ENCODE results near the gene PDLIM3.

The PDLIM3 gene

DNA sequence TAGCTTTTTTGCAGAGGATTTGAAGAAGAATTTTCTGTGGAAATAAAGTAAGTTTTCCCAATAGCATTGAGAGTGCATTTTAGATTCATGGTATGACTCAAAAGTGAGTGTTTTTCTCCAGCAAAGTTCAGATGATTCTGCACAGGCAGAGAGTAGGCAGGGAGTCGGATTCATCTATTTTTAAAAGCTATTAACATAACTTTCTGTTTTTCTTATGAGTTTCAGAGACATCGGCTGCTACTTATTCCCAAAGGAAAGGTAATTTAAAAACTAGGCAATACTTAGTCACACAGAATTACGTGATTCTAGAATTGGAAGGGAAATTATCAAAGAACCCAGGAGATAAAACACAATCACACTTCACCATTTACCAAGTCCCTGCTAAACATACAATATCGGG, 68.2 kb downstream of the PDLIM3 start:
- no peak overlapping the region for H3K4me3 ChIP-seq (ENCODE audit: low read depth in 1 of 5, low read length in 5 of 5)
- H3K9ac ChIP-seq (ENCODE audit: low read length in 5 of 5) = no peak overlapping the region
- H3K4me1 ChIP-seq (ENCODE audit: control insufficient read depth in 5 of 5, insufficient read depth in 5 of 5, low read length in 5 of 5) = peaks cover 2 to 16% (median 13%) of the 10 kb centered on the region in 5 donors
- no peaks in the 10 kb centered on the region for H3K9me3 ChIP-seq (ENCODE audit: control insufficient read depth in 5 of 5, low read length in 5 of 5)
- H3K27ac ChIP-seq (ENCODE audit: low read depth, low read length) = no peak overlapping the region
- H3K36me3 ChIP-seq (ENCODE audit: control insufficient read depth in 5 of 5, insufficient read depth in 5 of 5, low read length in 5 of 5) = no peaks in the 10 kb centered on the region
- no peaks in the 10 kb centered on the region for H3K27me3 ChIP-seq (ENCODE audit: control insufficient read depth in 5 of 5, insufficient read depth in 4 of 5, low read length in 5 of 5)

DNA sequence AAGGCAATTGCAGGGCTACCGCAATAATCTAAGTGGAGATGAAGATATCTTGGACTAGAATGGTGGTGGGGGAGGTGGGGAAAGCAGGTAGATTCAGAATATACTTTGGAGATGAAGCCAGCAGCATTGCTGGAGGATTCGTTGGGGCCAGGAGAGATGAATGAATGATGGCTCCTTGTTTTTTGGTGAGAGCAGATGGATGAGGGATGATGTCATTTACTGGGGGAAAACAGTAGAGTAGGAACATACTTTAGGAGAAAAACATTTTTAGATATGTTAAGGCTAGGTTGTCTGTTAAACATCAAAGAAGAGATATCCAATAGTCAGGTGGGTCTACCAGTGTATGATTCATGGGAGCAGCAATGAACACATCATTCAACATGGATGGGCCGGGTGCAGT, 69.6 kb downstream of the PDLIM3 start:
- Histone ChIP-seq H3K9ac (ENCODE audit: low read length in 5 of 5) (no peak overlapping the region), H3K36me3 (ENCODE audit: control insufficient read depth in 5 of 5, insufficient read depth in 5 of 5, low read length in 5 of 5) (no peaks in the 10 kb centered on the region), H3K27ac (ENCODE audit: low read depth, low read length) (no peak overlapping the region), H3K4me3 (ENCODE audit: low read depth in 1 of 5, low read length in 5 of 5) (no peak overlapping the region), H3K4me1 (ENCODE audit: control insufficient read depth in 5 of 5, insufficient read depth in 5 of 5, low read length in 5 of 5) (peaks cover 2 to 7% (median 5%) of the 10 kb centered on the region in 5 donors), H3K27me3 (ENCODE audit: control insufficient read depth in 5 of 5, insufficient read depth in 4 of 5, low read length in 5 of 5) (no peaks in the 10 kb centered on the region), H3K9me3 (ENCODE audit: control insufficient read depth in 5 of 5, low read length in 5 of 5) (no peaks in the 10 kb centered on the region)

DNA sequence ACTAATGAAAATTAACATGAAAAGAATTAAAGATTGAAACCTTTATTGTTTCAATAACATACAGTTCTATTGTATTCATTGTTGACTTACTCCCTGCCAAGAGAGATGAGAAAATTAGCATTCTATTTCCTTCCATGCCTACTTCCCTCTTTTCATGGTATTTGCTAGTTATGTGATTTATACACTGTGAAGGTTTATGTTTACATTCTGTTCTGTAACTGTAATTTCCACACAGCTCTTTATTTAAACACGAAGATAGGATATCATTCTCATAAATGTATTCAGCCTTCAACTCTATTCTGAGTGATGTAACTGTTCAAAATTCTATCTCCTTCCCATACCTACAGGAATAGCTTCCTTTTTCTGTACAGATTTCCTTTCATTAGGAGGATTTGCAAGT, 70.4 kb downstream of the PDLIM3 start:
- H3K27me3 ChIP-seq (ENCODE audit: control insufficient read depth in 5 of 5, insufficient read depth in 4 of 5, low read length in 5 of 5) = no peaks in the 10 kb centered on the region
- H3K9me3 ChIP-seq (ENCODE audit: control insufficient read depth in 5 of 5, low read length in 5 of 5) = no peaks in the 10 kb centered on the region
- H3K4me1 ChIP-seq (ENCODE audit: control insufficient read depth in 5 of 5, insufficient read depth in 5 of 5, low read length in 5 of 5) = no peaks in the 10 kb centered on the region
- no peak overlapping the region for H3K27ac ChIP-seq (ENCODE audit: low read depth, low read length)
- H3K4me3 ChIP-seq (ENCODE audit: low read depth in 1 of 5, low read length in 5 of 5) = no peak overlapping the region
- H3K9ac ChIP-seq (ENCODE audit: low read length in 5 of 5) = no peak overlapping the region
- H3K36me3 ChIP-seq (ENCODE audit: control insufficient read depth in 5 of 5, insufficient read depth in 5 of 5, low read length in 5 of 5) = no peaks in the 10 kb centered on the region

DNA sequence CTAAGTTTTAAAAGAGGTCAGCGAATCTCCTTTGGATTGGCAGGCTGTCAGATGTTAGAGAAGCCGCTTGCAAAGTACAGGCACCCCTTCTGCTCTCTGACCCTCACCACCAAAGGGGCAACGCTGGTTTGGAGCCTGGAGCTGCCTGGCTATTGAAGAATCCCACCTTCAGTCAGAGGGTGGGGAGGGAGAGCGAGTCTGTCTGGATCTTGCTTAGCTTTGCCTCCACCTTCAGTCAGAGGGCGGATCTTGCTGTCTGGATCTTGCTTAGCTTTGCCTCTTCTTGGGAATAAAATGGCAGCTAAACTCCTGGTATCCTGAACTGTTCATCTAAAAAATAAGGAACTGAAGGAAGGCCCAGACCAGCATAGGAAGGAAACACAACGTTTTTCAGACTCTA, 71.1 kb downstream of the PDLIM3 start:
- no peak overlapping the region for H3K4me3 ChIP-seq (ENCODE audit: low read depth in 1 of 5, low read length in 5 of 5)
- no peaks in the 10 kb centered on the region for H3K36me3 ChIP-seq (ENCODE audit: control insufficient read depth in 5 of 5, insufficient read depth in 5 of 5, low read length in 5 of 5)
- H3K9me3 ChIP-seq (ENCODE audit: control insufficient read depth in 5 of 5, low read length in 5 of 5) = no peaks in the 10 kb centered on the region
- no peaks in the 10 kb centered on the region for H3K27me3 ChIP-seq (ENCODE audit: control insufficient read depth in 5 of 5, insufficient read depth in 4 of 5, low read length in 5 of 5)
- no peaks in the 10 kb centered on the region for H3K4me1 ChIP-seq (ENCODE audit: control insufficient read depth in 5 of 5, insufficient read depth in 5 of 5, low read length in 5 of 5)
- no peak overlapping the region for H3K27ac ChIP-seq (ENCODE audit: low read depth, low read length)
- H3K9ac ChIP-seq (ENCODE audit: low read length in 5 of 5) = no peak overlapping the region

DNA sequence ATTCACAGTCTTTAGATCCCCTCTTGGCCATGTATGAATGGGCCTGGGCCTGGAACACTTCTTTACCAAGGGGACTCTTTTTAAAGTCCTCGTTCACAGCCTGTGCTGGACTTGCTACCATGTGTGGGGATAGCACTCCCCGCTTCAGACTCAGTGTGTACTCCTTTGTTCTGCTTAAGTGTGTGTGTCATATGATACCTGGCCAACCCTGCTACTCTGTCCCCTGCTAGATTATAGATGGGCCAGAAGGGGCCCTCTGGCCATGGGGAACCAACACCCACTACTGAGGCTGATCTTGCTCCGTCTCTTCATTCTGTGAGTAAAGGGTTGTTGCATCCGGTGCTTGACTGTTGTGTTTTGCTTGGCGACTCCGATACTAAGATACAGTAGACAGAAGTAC, 71.8 kb downstream of the PDLIM3 start:
- Histone ChIP-seq H3K9me3 (ENCODE audit: control insufficient read depth in 5 of 5, low read length in 5 of 5) (no peaks in the 10 kb centered on the region), H3K4me1 (ENCODE audit: control insufficient read depth in 5 of 5, insufficient read depth in 5 of 5, low read length in 5 of 5) (no peaks in the 10 kb centered on the region), H3K9ac (ENCODE audit: low read length in 5 of 5) (no peak overlapping the region), H3K27ac (ENCODE audit: low read depth, low read length) (no peak overlapping the region), H3K36me3 (ENCODE audit: control insufficient read depth in 5 of 5, insufficient read depth in 5 of 5, low read length in 5 of 5) (no peaks in the 10 kb centered on the region), H3K4me3 (ENCODE audit: low read depth in 1 of 5, low read length in 5 of 5) (no peak overlapping the region), H3K27me3 (ENCODE audit: control insufficient read depth in 5 of 5, insufficient read depth in 4 of 5, low read length in 5 of 5) (no peaks in the 10 kb centered on the region)

DNA sequence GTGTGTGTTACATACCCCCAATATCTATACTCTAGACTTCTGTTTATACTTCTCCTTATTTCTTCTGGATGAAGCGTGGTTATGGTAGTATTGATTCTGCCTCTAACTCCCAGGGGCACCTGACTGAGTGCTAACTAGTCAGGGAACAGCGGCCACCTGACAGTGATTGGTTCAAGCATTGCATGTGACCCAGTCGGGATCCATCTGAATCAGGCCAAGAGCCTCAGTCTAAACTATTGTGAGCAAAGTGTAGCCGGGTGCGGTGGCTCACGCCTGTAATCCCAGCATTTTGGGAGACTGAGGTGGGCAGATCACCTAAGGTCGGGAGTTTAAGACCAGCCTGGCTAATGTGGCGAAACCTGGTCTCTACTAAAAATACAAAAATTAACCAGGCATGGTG, 73.7 kb downstream of the PDLIM3 start:
- Histone ChIP-seq H3K36me3 (ENCODE audit: control insufficient read depth in 5 of 5, insufficient read depth in 5 of 5, low read length in 5 of 5) (no peaks in the 10 kb centered on the region), H3K4me1 (ENCODE audit: control insufficient read depth in 5 of 5, insufficient read depth in 5 of 5, low read length in 5 of 5) (no peaks in the 10 kb centered on the region), H3K27me3 (ENCODE audit: control insufficient read depth in 5 of 5, insufficient read depth in 4 of 5, low read length in 5 of 5) (no peaks in the 10 kb centered on the region), H3K9me3 (ENCODE audit: control insufficient read depth in 5 of 5, low read length in 5 of 5) (no peaks in the 10 kb centered on the region), H3K4me3 (ENCODE audit: low read depth in 1 of 5, low read length in 5 of 5) (no peak overlapping the region), H3K27ac (ENCODE audit: low read depth, low read length) (no peak overlapping the region), H3K9ac (ENCODE audit: low read length in 5 of 5) (no peak overlapping the region)

DNA sequence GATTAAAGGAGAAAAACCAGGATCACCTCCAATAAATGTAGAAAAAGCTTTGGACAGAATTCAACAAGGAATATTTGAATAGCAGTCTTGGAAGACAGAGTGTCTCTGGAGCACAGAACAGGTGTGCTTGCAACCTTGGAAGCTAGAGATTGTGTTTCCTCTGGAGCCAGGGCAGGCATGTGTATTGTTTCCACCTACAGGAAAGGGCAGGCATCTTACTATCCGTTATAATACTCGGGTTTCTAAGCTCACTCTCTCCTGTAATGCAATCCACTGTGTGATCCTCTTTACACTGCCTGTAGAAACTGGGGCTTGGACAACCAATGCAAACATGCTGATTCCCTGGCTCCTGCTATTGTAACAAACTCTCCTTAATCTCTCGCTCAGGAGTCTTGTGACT, 78.2 kb downstream of the PDLIM3 start:
- no peaks in the 10 kb centered on the region for H3K36me3 ChIP-seq (ENCODE audit: control insufficient read depth in 5 of 5, insufficient read depth in 5 of 5, low read length in 5 of 5)
- no peaks in the 10 kb centered on the region for H3K4me1 ChIP-seq (ENCODE audit: control insufficient read depth in 5 of 5, insufficient read depth in 5 of 5, low read length in 5 of 5)
- no peaks in the 10 kb centered on the region for H3K9me3 ChIP-seq (ENCODE audit: control insufficient read depth in 5 of 5, low read length in 5 of 5)
- no peaks in the 10 kb centered on the region for H3K27me3 ChIP-seq (ENCODE audit: control insufficient read depth in 5 of 5, insufficient read depth in 4 of 5, low read length in 5 of 5)
- no peak overlapping the region for H3K4me3 ChIP-seq (ENCODE audit: low read depth in 1 of 5, low read length in 5 of 5)
- no peak overlapping the region for H3K27ac ChIP-seq (ENCODE audit: low read depth, low read length)
- H3K9ac ChIP-seq (ENCODE audit: low read length in 5 of 5) = no peak overlapping the region

DNA sequence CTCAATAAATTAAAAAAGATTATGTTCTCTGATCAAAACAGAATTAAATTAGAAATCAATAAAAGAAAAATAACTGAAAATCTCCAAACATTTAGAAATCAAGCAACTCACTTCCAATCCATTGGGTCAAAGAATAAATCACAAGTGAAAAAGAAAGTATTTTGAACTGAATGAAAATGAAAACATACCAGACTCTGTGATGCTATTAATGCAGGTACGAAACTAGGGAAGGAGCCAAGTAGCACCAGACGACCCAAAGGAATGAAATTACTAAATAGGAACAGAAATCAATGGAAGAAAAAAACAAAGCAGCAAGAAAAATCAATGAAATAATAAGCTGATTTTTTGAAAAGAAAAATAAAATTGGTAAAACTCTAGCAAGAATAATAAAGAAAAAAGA, 79.2 kb downstream of the PDLIM3 start:
- H3K4me3 ChIP-seq (ENCODE audit: low read depth in 1 of 5, low read length in 5 of 5) = no peak overlapping the region
- H3K27ac ChIP-seq (ENCODE audit: low read depth, low read length) = no peak overlapping the region
- no peaks in the 10 kb centered on the region for H3K27me3 ChIP-seq (ENCODE audit: control insufficient read depth in 5 of 5, insufficient read depth in 4 of 5, low read length in 5 of 5)
- no peak overlapping the region for H3K9ac ChIP-seq (ENCODE audit: low read length in 5 of 5)
- H3K36me3 ChIP-seq (ENCODE audit: control insufficient read depth in 5 of 5, insufficient read depth in 5 of 5, low read length in 5 of 5) = no peaks in the 10 kb centered on the region
- H3K4me1 ChIP-seq (ENCODE audit: control insufficient read depth in 5 of 5, insufficient read depth in 5 of 5, low read length in 5 of 5) = no peaks in the 10 kb centered on the region
- H3K9me3 ChIP-seq (ENCODE audit: control insufficient read depth in 5 of 5, low read length in 5 of 5) = no peaks in the 10 kb centered on the region
